ENCODE results near the gene SLC8A2. TPM values are rescaled to one million over a fixed set of nuclear protein-coding genes. Genes with fewer than 3 reads are reported as not detected.
A peak's percentile ranks its signal among the peaks of the same experiment; 100 is the strongest.

Gene SLC8A2
- total RNA-seq, 1 experiment from 2014 or later, result 11.3 TPM

- Histone ChIP-seq H2BK20ac (ENCODE audit: low read depth, low read length, poor library complexity, severe bottlenecking) (no peak overlapping the region), H3K4me2 (ENCODE audit: insufficient read depth, insufficient read length, low read length) (peak overlapping the region; percentile 59), H3K27ac (ENCODE audit: insufficient read length, low read depth, low read length) (no peak overlapping the region), H2BK5ac (ENCODE audit: insufficient read length, low read length) (no peak overlapping the region), H4K91ac (ENCODE audit: insufficient read length, low read depth, low read length) (no peak overlapping the region), H4K20me1 (ENCODE audit: control insufficient read depth, insufficient read depth, insufficient read length) (no peaks in the 10 kb centered on the region), H3K27me3 (ENCODE audit: insufficient read depth, low read length) (peaks cover 34% of the 10 kb centered on the region; the same call in 1 of the 2 replicates), H2BK120ac (ENCODE audit: low read depth, low read length, poor library complexity, severe bottlenecking) (no peak overlapping the region), H4K8ac (replicated peaks; ENCODE audit: insufficient read length, low read depth, low read length) (no peak overlapping the region), H3K9ac (ENCODE audit: extremely low read depth, insufficient read length, low read length) (no peak overlapping the region), H3K4me1 (ENCODE audit: insufficient read depth, low read length) (peaks cover 5% of the 10 kb centered on the region; the same call in 1 of the 2 replicates), H2BK15ac (ENCODE audit: low read depth, low read length) (no peak overlapping the region), H3K4ac (ENCODE audit: low read depth, low read length) (no peak overlapping the region), H2AFZ (ENCODE audit: low read length) (no peak overlapping the region), H3K14ac (ENCODE audit: insufficient read depth, low read length) (no peak overlapping the region), H3K79me2 (ENCODE audit: insufficient read depth, low read length) (no peaks in the 10 kb centered on the region), H3K9me3 (ENCODE audit: control insufficient read depth, low read depth, low read length) (no peaks in the 10 kb centered on the region), H3K56ac (ENCODE audit: insufficient read length, low read depth, low read length) (no peak overlapping the region), H3K79me1 (ENCODE audit: insufficient read depth, low read depth, low read length, poor library complexity, severe bottlenecking) (no peaks in the 10 kb centered on the region), H3T11ph (ENCODE audit: low read length) (no peak overlapping the region), H2AK5ac (ENCODE audit: insufficient read length, low read length) (no peak overlapping the region), H3K23ac (ENCODE audit: insufficient read length, low read depth, low read length) (no peak overlapping the region), H3K23me2 (ENCODE audit: insufficient read length, low read depth, low read length, poor library complexity, severe bottlenecking) (peaks cover 26% of the 10 kb centered on the region), H2BK12ac (ENCODE audit: insufficient read length, low read depth, low read length) (no peak overlapping the region), H3K18ac (ENCODE audit: insufficient read length, low read depth, low read length) (no peak overlapping the region), H4K5ac (ENCODE audit: insufficient read length, low read depth, low read length) (no peak overlapping the region)
- peak; percentile 76 for DNase-seq
- TF ChIP-seq, protein P1, sequence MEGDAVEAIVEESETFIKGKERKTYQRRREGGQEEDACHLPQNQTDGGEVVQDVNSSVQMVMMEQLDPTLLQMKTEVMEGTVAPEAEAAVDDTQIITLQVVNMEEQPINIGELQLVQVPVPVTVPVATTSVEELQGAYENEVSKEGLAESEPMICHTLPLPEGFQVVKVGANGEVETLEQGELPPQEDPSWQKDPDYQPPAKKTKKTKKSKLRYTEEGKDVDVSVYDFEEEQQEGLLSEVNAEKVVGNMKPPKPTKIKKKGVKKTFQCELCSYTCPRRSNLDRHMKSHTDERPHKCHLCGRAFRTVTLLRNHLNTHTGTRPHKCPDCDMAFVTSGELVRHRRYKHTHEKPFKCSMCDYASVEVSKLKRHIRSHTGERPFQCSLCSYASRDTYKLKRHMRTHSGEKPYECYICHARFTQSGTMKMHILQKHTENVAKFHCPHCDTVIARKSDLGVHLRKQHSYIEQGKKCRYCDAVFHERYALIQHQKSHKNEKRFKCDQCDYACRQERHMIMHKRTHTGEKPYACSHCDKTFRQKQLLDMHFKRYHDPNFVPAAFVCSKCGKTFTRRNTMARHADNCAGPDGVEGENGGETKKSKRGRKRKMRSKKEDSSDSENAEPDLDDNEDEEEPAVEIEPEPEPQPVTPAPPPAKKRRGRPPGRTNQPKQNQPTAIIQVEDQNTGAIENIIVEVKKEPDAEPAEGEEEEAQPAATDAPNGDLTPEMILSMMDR (conservative IDR thresholded peaks at IDR 0.05), result no peak
- Mint-ChIP-seq H3K4me1 (peaks cover 48 to 60% of the 10 kb centered on the region in 2 experiments), H3K27ac (no peak overlapping the region), H3K4me3 (peak overlapping the region; percentile 41 to 84), H3K9me3 (no peaks in the 10 kb centered on the region), H3K27me3 (ENCODE audit: low read depth) (peaks cover 82% of the 10 kb centered on the region), H3K36me3 (ENCODE audit: insufficient read depth in 1 of 3, low read depth in 3 of 3) (peaks cover 0 to 1% (median under 1%) of the 10 kb centered on the region in 3 experiments; a peak in 4 of 7 replicates)
- no CpG with 5 or more reads among the region's 31 CpGs for WGBS (ENCODE audit: extremely low coverage, insufficient read length, low lambda C conversion rate)
Measured at GRCh38 chr19:47421844-47422395, 49.8 kb downstream of the SLC8A2 start.

Data from H9 (cell line).